HepG2 (cell line): ENCODE data around the gene ZMYND8. TPM values are rescaled to one million over a fixed set of nuclear protein-coding genes. Genes with fewer than 3 reads are reported as not detected.

Experiments
- ATAC-seq: fragments of 200-7000 bp; cut with Tn5 transposase; 3 replicates; pipeline ENCODE4 v1.9.1; 2020; ENCODE audit warnings: mild to moderate bottlenecking, moderate library complexity
- BruUV-seq: library from RNA; stranded (reverse); fragments of 400-500 nt; replicated peaks from 2 replicates; lab custom pipeline; 2021; lab: Mats Ljungman, UMichigan
- CTCF ChIA-PET: fragments of 300-600 bp; formaldehyde crosslinking; extraction: SDS; loops from one replicate; lab custom pipeline; 2021; ENCODE audit warnings: low total read pairs, inconsistent platforms, low intra/inter-chr PET ratio; lab: Yijun Ruan, JAX
- POLR2A ChIA-PET: fragments of 350-600 bp; sonication (Branson Sonifier 250); formaldehyde crosslinking; loops from one replicate; lab custom pipeline; 2020; ENCODE audit warnings: antibody characterized with exemption, inconsistent platforms; lab: Yijun Ruan, JAX
- DNase-seq: peaks from one replicate; pipeline ENCODE4 v3.0.0-alpha.2; 2015; ENCODE audit warnings: low spot score
- FAIRE-seq: peaks from 3 replicates; lab custom pipeline; 2011; peaks lifted over from hg19 to GRCh38; lab: Jason Lieb, UNC
- H2AFZ ChIP-seq: one replicate; pipeline ENCODE4 v1.6.1; 2011; ENCODE audit warnings: low read length, inconsistent platforms
- H3K27ac ChIP-seq: fragments of 300-600 bp; 3 replicates; pipeline ENCODE4 v1.8.0; 2011; ENCODE audit warnings: mixed run types, mild to moderate bottlenecking, mixed read lengths, low read length, inconsistent platforms; ENCODE audit not compliant: insufficient read depth; ENCODE audit errors: extremely low read length
- H3K27me3 ChIP-seq, 2 experiments: fragments of 200-600 bp in 1 of 2; 2 replicates in 1 of 2; 3 replicates in 1 of 2; pipeline versions ENCODE4 v1.6.0 to v1.8.0; 2011; ENCODE audit warnings: low read length in 2 of 2, mild to moderate bottlenecking in 2 of 2, moderate library complexity in 2 of 2, inconsistent platforms in 1 of 2; ENCODE audit not compliant: insufficient read depth in 2 of 2, control insufficient read depth in 1 of 2
- H3K36me3 ChIP-seq, 2 experiments: fragments of 200-600 bp in 1 of 2; replicated peaks in 1 of 2; 2 replicates in 1 of 2; 3 replicates in 1 of 2; pipeline versions ENCODE4 v1.5.1 to v1.8.0; 2011; ENCODE audit warnings: low read length in 2 of 2, inconsistent platforms in 1 of 2; ENCODE audit not compliant: insufficient read depth in 2 of 2, control insufficient read depth in 1 of 2
- H3K4me1 ChIP-seq: 2 replicates; pipeline ENCODE4 v1.5.1; 2012; ENCODE audit warnings: low read length, inconsistent platforms; ENCODE audit not compliant: insufficient read depth
- H3K4me2 ChIP-seq: 2 replicates; pipeline ENCODE4 v1.6.0; 2011; ENCODE audit warnings: low read depth, low read length, inconsistent platforms
- H3K4me3 ChIP-seq, 3 experiments: fragments of 200-600 bp in 1 of 3; sonication (generic), shearing (Covaris generic) in 1 of 3; replicated peaks in 1 of 3; 2 replicates each; pipeline ENCODE4 v1.5.1; 2011 to 2016; ENCODE audit warnings: low read length in 3 of 3, inconsistent platforms in 2 of 3, low read depth in 2 of 3, mild to moderate bottlenecking in 2 of 3, control low read depth in 1 of 3, mixed read lengths in 1 of 3; ENCODE audit not compliant: insufficient read depth in 1 of 3
- H3K79me2 ChIP-seq: one replicate; pipeline ENCODE4 v1.6.1; 2011; ENCODE audit warnings: low read length, inconsistent platforms; ENCODE audit not compliant: insufficient read depth
- H3K9ac ChIP-seq: 2 replicates; pipeline ENCODE4 v1.6.0; 2011; ENCODE audit warnings: mild to moderate bottlenecking, low read depth, low read length, inconsistent platforms; ENCODE audit not compliant: insufficient read depth
- H3K9me3 ChIP-seq: 2 replicates; pipeline ENCODE4 v1.5.1; 2012; ENCODE audit warnings: mild to moderate bottlenecking, low read length
- H4K20me1 ChIP-seq: 2 replicates; pipeline ENCODE4 v1.6.0; 2011; ENCODE audit warnings: inconsistent platforms, mild to moderate bottlenecking, low read length, moderate library complexity; ENCODE audit not compliant: insufficient read depth
- HNRNPK ChIP-seq: fragments of 200-400 bp; formaldehyde crosslinking; IDR thresholded peaks from 2 replicates; pipeline ENCODE4 v1.6.1; 2018; ENCODE audit warnings: low read length, low read depth, moderate library complexity, mild to moderate bottlenecking; ENCODE audit not compliant: poor library complexity, severe bottlenecking
- NPAS2 ChIP-seq: sonication (generic); formaldehyde crosslinking; IDR thresholded peaks from 2 replicates; pipeline ENCODE4 v1.8.0; 2022; ENCODE audit warnings: mild to moderate bottlenecking, missing genetic modification reagents, borderline replicate concordance
- NRL ChIP-seq: sonication (generic); formaldehyde crosslinking; IDR thresholded peaks from 2 replicates; pipeline ENCODE4 v1.5.0; 2020; ENCODE audit warnings: missing genetic modification reagents, mild to moderate bottlenecking, moderate library complexity, borderline replicate concordance
- POLR2AphosphoS5 ChIP-seq: IDR thresholded peaks from 2 replicates; pipeline ENCODE4 v1.6.1; 2012; ENCODE audit warnings: low read depth, low read length
- RBM22 ChIP-seq: fragments of 200-400 bp; formaldehyde crosslinking; optimal IDR thresholded peaks from 2 replicates; pipeline ENCODE3; 2017; ENCODE audit warnings: mild to moderate bottlenecking, low read length, moderate library complexity
- REL ChIP-seq: sonication (generic); formaldehyde crosslinking; conservative IDR thresholded peaks from 2 replicates; pipeline ENCODE4 v1.8.0; 2022; ENCODE audit warnings: mild to moderate bottlenecking, missing genetic modification reagents, moderate library complexity
- WIZ ChIP-seq: sonication (generic); formaldehyde crosslinking; IDR thresholded peaks from 2 replicates; pipeline ENCODE4 v1.5.1; 2020; ENCODE audit warnings: mild to moderate bottlenecking, missing genetic modification reagents
- ZNF563 ChIP-seq: sonication (generic); formaldehyde crosslinking; IDR thresholded peaks from 2 replicates; pipeline ENCODE4 v1.8.0; 2022; ENCODE audit warnings: mild to moderate bottlenecking, moderate library complexity, missing genetic modification reagents
- ZNF619 ChIP-seq: sonication (generic); formaldehyde crosslinking; IDR thresholded peaks from 2 replicates; pipeline ENCODE4 v1.4.0; 2020; ENCODE audit warnings: mild to moderate bottlenecking, missing genetic modification reagents
- WGBS: methylation state at CpG from one replicate; pipeline ENCODE4 v1.1.6; 2017; ENCODE audit warnings: low lambda C conversion rate; 5-methylcytosine and 5-hydroxymethylcytosine counted together
- in situ Hi-C: cut with HindIII; loops from 2 replicates; pipeline ENCODE4 v1.10.0; 2017; ENCODE audit warnings: low pct_unique_long_range_greater_than_20kb; ENCODE audit not compliant: extremely low pct_ligation_motif_present
- intact Hi-C: fragments of 100-400 bp; cut with micrococcal nuclease; formaldehyde crosslinking; loops from one replicate; pipeline ENCODE4 v1.10.0; 2022; ENCODE audit not compliant: unreplicated experiment
- polyA plus RNA-seq, 8 experiments: library from polyadenylated mRNA; depleted of rRNA in 3 of 8; stranded (reverse) in 7 of 8; unstranded in 1 of 8; fragments of >200 nt; fragmentation: Illumina TruSeq in 4 of 8; extraction: Trizol in 4 of 8; gene quantifications; 2 replicates each; pipeline versions ENCODE4 v1.2.1 to v1.2.3, GENCODE V29; 2011 to 2016; ENCODE audit warnings: low read depth in 4 of 8, missing spikeins in 1 of 8, mixed read lengths in 1 of 8; ENCODE audit not compliant: insufficient read depth in 1 of 8
- total RNA-seq, 5 experiments: library from RNA; depleted of rRNA; stranded (reverse); fragments of >200 nt; fragmentation: Illumina TruSeq; extraction: Trizol; gene quantifications; 2 replicates each; pipeline ENCODE4 v1.2.3, GENCODE V29; 2016; ENCODE audit warnings: low read depth in 1 of 5
- TF ChIP-seq, protein P1 (sequence below): sonication (generic); formaldehyde crosslinking; IDR thresholded peaks from 2 replicates; pipeline ENCODE4 v1.8.1; 2023; ENCODE audit warnings: missing genetic modification reagents, mild to moderate bottlenecking, borderline replicate concordance

Gene ZMYND8
- total and polyA plus RNA-seq, 2 of the 13 experiments (the other 11 are each of a cell fraction or from before 2014, with no cell fraction given): 53.9 to 84.7 TPM

GRCh38 chr20:47267621-47268020 is 88.9 kb downstream of the ZMYND8 start:
- DNase-seq (no peak), ATAC-seq (no peak), FAIRE-seq (no peak)
- intact Hi-C loops (no loop called here), in situ Hi-C loops (no loop called here)
- POLR2A ChIA-PET: no interaction called here
- Histone ChIP-seq H3K36me3 (peaks cover 59 to 83% of the 10 kb centered on the region in 2 experiments), H4K20me1 (peaks cover 56% of the 10 kb centered on the region), H3K9ac (no peak overlapping the region), H3K27me3 (no peaks in the 10 kb centered on the region), H3K4me3 (no peak overlapping the region), H3K4me1 (no peaks in the 10 kb centered on the region), H3K79me2 (peaks cover 59% of the 10 kb centered on the region), H3K27ac (no peak overlapping the region), H3K9me3 (no peaks in the 10 kb centered on the region), H2AFZ (no peak overlapping the region), H3K4me2 (no peak overlapping the region)
- CTCF ChIA-PET: no interaction called here
- TF ChIP-seq NPAS2 (CRISPR knock-in tag) (no peak), RBM22 (peak; percentile 87), POLR2AphosphoS5 (0 out of 2 replicates have a peak, but pooled peaks have one; percentile 22), NRL (CRISPR knock-in tag) (peak; percentile 39; the same call in 1 of the 2 replicates)
- no TSS peak for BruUV-seq
- WGBS: 99% methylated on average over 5 of the region's 5 CpGs

- Histone ChIP-seq H3K79me2 (peaks cover 59% of the 10 kb centered on the region), H3K4me1 (no peaks in the 10 kb centered on the region), H3K4me3 (no peak overlapping the region), H3K4me2 (no peak overlapping the region), H3K27ac (no peak overlapping the region), H3K36me3 (peaks cover 60 to 83% of the 10 kb centered on the region in 2 experiments), H2AFZ (no peak overlapping the region), H3K9me3 (no peaks in the 10 kb centered on the region), H3K9ac (no peak overlapping the region), H4K20me1 (peaks cover 54% of the 10 kb centered on the region), H3K27me3 (no peaks in the 10 kb centered on the region)
- no peak for ATAC-seq
- 86% methylated on average over 7 of the region's 7 CpGs for WGBS
- FAIRE-seq: no peak
- ChIA-PET CTCF (no interaction called here), POLR2A (no interaction called here)
- DNase-seq: no peak
- intact Hi-C loops: no loop called here
- BruUV-seq: no TSS peak
- no peak for TF ChIP-seq WIZ
- TF ChIP-seq ZNF619: no peak
- peak; percentile 76 for TF ChIP-seq RBM22
- TF ChIP-seq HNRNPK: peak; percentile 58
- TF ChIP-seq, protein P1, sequence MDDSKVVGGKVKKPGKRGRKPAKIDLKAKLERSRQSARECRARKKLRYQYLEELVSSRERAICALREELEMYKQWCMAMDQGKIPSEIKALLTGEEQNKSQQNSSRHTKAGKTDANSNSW (CRISPR knock-in tag): no peak
- TF ChIP-seq REL (CRISPR knock-in tag): no peak
- no peak for TF ChIP-seq ZNF563 (CRISPR knock-in tag)
- in situ Hi-C loops: no loop called here
Measured at GRCh38 chr20:47266847-47267515, 89.5 kb downstream of the ZMYND8 start.
